ENCODE measurements around the gene HLA-A.

The HLA-A gene

DNA sequence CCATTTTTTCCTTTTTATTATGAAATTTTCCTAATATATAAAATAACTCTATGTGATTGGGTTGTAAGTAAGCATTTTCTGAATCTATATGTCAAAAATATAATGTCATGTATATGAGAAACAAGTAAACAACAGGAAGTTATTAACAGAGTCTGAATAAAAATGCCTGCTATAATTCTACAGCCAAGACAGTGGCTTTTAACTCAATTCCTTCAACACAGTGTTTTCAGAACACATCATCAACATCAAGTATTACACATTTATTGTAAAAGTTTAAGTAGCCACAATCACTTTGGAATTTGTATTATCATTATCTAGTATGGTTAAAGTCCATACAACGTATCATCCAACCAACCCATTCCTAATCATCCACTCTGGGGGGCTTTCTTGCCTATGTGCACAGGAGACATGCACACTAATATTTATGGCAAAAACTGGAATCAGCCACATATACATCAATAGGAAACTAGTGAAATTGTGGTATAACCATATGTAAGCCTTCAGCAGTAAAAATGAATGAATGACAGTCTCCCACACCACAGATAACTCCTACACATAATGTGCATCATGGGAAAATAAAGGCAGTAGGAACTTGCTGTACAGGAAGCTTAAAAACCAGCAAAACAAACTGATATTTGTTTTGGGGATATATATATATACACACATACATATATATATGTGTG lies 6.9 kb upstream of the HLA-A start:
- no peak for DNase-seq

DNA sequence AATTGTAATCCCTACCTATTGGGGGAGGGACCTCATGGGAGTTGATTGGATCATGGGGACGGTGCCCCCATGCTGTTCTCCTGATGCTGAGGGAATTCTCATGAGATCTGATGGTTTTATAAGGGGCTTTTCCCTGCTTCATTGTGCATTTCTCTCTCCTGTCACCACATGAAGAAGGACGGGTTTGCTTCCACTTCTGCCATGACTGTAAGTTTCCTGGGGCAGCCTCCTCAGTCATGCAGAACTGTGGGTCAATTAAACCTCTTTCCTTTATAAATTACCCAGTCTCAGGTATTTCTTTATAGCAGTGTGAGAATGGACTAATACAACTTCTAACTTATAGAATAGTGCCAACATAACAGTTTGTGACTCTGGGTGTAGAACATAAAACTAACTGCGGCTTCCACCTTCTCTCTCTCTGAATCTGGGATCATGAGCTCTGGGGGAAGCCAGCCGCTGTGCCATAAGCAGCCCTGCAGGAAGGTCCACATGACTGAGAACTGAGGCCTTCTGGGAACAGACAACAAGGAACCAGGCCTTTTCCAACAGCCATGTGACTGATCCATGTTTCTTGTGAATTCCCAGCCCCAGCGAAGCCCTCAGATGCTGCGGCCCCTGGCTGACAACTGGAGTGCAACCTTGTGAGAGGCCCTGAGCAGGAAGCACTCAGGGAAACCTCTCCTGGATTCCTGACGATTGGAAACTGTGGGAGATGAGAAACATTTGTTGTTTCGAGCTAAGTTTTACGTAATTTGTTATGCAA lies 3.4 kb upstream of the HLA-A start:
- no peak for DNase-seq

DNA sequence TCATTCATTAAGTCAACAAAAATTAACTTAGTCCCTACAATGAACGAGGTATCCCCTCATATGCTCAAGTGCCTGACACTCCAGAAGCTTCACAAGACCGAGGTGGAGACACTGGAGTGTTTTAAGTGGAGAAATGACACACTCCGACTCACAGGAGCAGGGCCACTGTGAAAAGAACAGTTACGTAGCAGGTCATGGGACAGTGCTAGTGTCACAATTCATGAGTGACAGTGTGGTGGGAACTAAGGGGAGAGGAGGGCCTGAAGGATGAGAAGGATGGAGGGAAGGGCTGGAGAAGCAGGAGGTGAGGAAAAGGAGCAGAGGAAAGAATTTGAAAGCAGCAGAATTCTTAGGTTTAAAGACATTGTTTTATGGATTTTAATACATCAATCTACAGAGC lies 1.3 kb upstream of the HLA-A start:
- DNase-seq = no peak

DNA sequence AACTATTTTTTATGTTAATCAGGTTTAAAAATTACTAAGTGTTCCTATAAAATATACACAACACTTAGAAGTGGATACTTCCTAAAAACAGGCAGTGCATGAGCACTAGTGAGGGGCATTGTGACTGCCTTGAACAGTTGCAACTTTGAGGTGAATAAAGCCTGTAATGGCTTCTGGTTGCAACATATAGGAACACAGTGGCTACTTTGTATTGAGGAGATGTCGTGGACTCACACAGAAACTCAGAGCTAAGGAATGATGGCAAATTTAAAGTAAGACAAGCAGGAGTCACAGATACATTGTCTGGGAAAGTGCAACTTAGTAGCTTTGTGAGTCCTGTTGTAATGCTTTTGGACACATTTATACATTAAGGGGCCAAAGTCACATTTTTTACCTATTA lies 861 bp upstream of the HLA-A start:
- no peak for DNase-seq

DNA sequence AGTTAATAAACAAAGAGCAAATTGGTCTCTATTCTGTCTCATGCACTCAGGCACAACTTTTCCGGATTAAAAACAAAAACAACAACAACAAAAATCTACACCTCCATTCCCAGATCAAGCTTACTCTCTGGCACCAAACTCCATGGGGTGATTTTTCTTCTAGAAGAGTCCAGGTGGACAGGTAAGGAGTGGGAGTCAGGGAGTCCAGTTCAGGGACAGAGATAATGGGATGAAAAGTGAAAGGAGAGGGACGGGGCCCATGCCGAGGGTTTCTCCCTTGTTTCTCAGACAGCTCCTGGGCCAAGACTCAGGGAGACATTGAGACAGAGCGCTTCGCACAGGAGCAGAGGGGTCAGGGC lies 437 bp upstream of the HLA-A start:
- no peak for DNase-seq

DNA sequence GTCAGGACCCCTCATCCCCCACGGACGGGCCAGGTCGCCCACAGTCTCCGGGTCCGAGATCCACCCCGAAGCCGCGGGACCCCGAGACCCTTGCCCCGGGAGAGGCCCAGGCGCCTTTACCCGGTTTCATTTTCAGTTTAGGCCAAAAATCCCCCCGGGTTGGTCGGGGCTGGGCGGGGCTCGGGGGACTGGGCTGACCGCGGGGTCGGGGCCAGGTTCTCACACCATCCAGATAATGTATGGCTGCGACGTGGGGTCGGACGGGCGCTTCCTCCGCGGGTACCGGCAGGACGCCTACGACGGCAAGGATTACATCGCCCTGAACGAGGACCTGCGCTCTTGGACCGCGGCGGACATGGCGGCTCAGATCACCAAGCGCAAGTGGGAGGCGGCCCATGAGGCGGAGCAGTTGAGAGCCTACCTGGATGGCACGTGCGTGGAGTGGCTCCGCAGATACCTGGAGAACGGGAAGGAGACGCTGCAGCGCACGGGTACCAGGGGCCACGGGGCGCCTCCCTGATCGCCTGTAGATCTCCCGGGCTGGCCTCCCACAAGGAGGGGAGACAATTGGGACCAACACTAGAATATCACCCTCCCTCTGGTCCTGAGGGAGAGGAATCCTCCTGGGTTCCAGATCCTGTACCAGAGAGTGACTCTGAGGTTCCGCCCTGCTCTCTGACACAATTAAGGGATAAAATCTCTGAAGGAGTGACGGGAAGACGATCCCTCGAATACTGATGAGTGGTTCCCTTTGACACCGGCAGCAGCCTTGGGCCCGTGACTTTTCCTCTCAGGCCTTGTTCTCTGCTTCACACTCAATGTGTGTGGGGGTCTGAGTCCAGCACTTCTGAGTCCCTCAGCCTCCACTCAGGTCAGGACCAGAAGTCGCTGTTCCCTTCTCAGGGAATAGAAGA lies 978 bp downstream of the HLA-A start:
- DNase-seq = no peak

DNA sequence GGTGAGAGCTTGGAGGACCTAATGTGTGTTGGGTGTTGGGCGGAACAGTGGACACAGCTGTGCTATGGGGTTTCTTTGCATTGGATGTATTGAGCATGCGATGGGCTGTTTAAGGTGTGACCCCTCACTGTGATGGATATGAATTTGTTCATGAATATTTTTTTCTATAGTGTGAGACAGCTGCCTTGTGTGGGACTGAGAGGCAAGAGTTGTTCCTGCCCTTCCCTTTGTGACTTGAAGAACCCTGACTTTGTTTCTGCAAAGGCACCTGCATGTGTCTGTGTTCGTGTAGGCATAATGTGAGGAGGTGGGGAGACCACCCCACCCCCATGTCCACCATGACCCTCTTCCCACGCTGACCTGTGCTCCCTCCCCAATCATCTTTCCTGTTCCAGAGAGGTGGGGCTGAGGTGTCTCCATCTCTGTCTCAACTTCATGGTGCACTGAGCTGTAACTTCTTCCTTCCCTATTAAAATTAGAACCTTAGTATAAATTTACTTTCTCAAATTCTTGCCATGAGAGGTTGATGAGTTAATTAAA lies 3.0 kb downstream of the HLA-A start:
- no peak for DNase-seq

DNA sequence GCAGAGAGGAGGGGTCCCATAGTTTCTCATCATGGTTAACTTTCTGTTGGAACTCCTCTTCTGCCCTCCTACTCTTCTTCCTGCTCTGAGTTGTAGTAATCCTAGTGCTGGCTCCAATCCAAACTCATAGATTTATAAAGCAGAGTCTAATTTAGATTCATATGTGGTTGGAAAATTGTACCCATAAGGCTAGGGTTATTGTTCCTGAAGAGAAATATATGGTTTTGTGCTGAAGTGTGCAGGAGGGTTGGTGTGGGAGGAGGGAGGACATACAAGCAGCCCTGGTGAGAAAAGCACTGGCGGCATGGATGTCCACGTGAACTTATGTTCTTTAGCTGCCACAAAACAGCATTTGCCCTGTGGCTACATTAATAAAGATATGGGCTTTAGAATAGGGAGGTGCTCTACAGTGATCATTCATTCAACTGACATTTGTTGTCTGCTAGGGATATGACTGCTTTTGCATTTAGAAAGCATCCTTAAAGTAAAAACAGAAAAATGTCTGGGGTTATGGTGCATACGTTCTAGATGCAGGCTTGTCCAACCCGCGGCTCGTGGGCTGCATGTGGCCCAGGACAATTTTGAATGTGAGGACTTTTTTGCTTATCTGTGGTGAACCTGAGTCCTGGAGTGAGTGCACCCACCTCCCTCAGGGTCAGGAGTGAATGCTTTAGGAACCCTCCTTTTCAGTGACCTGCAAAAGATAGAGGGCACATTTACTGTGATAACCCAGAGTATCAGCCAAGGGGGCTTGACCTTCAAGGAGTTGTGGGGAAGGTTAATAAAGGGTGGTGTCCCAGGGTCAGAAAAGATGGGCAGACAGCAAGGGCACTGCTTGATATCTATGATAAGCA lies 4.1 kb downstream of the HLA-A start:
- no peak for DNase-seq

DNA sequence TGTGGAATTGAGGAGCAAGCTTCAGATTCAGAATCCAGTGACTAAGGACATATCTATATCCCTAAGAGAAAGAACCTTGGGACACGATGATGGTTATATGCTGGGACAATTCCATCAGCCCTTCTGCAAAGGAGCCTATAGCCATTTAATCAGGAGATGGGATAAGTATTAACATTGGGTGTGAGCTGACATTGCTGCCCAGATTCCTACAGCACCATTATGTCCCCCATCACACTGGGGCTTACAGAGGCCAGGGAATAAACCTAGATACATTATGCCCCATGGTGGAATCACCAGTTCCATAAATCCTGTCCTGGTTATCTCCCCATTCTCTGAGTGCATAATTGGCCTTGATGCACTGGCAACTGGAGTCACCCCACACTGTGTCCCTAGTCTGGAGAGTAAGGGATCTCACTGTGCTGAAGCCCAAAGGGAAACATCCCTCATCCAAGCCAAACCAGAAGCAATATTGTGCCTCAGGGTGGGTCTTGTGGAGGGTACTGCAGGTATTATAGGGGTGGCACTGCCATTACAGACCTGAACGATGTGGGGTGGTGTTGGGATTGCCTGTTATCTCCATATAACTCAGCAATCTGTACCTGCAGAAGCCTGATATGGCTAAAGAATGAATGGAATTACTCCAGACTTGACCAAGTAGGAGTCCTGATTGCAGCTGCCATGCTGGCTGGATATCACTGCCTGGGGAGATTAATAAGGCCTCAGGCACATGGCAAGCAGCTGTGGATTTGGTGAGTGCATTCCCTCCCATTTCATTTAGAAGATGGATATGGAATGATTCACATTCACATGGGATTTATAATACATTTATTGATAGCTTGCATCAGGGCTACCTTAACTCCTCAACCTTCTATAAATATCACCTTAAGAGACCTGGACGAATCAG lies 5.0 kb downstream of the HLA-A start:
- DNase-seq = no peak

DNA sequence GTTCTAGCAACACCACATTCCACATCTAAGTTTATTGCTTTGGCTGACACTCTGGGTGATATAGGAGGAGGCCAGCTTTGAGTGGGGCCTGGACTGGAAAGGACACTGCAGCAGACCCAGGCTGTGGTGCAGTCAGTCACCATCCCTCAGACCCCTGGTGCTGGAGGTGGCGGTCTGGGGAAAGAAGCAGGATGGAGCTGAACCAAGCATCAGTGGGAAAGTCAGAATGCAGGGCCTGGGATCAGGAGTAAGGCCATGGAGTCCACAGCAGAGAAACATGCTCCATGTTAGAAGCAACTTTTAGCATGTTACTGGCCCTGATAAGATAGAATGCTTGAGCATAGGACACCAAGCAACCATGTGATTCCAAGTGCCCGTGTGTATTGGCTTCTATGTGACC lies 5.9 kb downstream of the HLA-A start:
- no peak for DNase-seq

DNA sequence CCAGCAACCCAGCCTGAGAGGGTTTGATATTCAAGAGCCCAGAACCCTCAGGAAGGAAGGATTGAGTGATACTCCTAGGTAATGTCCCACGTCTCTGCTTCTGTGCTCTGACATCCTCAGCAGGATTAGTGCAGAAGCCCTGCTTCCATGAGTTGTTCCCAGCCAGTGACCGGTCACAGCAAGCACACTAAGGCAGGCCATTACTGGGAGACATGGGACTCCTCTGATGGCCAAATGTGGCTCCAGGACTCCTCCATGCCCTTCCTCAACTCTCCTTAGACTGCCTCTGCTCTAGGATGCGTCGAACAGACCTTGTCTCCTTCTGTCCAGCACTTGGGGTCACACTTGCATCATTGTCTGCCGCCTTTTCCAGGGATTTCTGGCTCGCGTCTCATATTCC lies 7.6 kb downstream of the HLA-A start:
- DNase-seq = no peak

DNA sequence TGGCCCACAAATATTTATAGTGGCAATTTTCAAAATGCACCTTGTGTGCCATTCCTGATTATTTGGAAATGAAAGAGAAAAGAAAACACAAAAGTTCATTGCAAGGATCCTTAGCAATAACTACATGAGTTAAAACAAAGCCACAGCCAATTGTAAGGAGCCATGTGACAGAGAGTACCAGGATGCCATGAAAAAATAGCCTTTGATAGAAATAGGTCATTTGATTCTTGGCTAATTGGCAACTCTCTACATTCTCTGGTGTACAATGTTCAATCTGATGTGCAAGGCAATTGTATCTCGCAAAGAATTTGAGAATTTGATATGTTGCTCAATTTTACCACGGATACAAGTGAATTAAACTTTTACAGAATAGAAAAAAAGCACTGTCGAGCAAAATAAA lies 9.6 kb downstream of the HLA-A start:
- no peak for DNase-seq

DNA sequence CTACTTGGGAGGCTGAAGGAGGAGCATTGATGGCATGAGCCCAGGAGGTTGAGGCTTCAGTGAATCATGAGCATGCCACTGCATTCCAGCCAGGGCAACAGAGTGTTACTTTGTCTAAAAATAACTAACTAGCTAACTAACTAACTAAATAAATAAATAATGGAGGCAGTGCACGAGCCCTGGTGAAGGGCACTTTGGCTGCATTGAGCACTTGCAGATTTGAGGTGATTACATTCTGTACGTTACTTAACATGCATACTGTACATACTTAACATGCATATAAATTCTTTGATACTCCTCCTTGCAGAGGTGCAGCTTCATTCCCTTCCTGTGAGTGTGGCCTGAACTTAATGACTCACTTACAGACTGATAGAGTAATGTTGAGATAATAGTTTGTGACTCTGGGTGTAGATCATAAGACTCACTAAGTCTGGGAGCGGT lies 10.7 kb downstream of the HLA-A start:
- no peak for DNase-seq

DNA sequence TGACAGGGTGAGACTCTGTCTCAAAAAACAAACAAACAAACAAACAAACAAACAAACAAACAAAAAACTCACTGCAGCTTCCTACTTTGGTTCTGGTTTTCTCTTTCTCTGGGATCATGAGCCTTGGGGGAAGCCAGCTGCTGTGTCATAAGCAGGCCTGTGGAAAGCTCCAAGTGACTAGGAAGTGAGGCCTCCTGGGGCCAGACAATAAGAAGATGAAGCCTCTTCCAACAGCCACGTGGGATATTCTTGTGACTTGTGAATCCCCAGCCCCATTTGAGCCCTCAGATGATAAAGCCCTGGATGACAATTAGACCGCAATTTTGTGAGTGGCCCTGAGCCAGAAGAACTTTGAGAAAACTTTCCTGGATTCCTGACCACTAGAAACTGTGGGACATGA lies 11.4 kb downstream of the HLA-A start:
- DNase-seq = no peak

DNA sequence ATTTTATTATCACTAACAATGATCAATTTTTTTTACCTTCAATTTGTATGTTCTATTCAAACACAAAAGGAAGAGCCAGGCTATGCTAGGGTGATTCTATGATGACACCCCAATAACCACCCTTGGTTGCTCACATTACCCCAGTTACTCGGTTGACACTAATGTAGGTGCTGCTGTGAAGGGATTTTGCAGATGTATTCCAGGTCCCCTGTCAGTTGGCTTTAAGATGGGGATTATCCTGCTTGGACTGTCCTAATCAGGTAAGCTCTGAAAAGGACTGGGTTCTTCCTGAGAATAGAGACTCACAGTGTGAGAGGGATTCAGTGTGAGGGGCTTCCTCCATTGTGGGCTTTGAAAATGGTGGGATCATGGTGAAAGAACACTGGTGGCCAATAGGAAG lies 11.9 kb downstream of the HLA-A start:
- no peak for DNase-seq

DNA sequence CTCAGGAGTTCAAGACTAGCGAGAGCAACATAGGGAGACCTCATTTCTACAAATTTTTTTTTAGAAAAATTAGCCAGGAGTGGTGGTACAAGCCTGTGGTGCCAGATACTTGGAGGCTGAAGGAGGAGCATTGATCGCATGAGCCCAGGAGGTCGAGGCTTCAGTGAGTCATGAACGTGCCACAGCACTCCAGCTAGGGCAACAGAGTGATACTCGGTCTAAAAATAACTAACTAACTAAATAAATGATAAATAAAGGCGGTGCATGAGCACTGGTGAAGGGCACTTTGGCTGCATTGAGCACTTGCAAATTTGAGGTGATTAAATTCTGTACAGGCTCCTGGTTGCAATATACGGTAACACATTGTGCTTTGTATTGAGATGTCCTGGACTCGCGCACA lies 13.5 kb downstream of the HLA-A start:
- no peak for DNase-seq

DNA sequence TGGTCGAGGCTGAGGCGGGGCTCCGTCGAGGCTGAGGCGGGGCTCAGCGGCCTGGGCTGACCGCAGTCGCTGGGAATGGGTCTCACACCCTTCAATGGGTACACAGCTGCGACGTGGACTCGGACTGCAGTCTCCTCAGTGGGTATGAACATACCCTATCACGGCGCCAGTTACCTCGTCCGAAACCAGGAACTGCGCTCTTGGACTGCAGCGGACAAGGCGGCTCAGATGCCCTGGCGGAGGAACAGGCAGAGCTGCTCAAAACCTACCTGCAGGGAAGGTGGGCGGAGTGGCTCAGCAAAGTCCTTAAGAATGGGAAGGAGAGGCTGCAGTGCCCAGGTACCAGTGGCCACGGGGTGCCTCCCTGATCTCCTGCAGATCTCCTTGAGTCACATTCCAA lies 14.2 kb downstream of the HLA-A start:
- no peak for DNase-seq

DNA sequence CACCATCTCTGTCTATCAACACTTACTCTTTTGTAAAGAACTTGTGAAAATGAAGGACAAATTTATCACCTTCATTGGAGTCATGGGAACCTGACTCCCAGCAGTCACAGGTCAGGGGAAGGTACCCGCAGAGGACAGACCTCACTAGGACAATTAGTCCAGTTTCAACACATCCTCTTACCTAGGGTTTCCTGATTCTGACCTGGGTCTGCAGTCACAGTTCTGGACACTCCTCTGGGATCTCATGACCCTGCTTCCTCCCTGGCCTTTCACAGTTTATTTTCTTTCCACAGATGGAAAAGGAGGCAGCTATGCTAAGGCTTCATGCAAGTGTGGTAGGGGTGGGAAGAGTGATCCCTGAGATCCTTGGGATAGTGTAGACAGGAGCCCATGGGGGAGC lies 15.7 kb downstream of the HLA-A start:
- DNase-seq = no peak

DNA sequence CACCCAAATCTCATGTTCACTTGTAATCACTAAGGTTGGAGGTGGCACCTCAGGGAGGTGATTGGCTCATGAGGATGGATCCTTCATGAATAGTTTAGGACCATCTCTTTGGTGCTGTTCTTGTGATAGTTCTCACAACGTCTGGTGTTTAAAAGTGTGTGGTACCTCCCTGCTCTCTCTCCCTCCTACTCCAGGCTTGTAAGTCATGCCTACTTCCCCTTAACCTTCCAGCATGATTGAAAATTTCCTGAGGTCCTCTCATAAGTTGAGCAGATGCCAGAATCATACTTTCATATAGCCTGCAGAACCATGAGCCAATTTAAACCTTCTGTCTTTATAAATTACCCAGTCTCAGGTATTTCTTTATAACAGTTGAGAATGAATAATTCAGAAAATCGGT lies 16.6 kb downstream of the HLA-A start:
- DNase-seq = no peak

DNA sequence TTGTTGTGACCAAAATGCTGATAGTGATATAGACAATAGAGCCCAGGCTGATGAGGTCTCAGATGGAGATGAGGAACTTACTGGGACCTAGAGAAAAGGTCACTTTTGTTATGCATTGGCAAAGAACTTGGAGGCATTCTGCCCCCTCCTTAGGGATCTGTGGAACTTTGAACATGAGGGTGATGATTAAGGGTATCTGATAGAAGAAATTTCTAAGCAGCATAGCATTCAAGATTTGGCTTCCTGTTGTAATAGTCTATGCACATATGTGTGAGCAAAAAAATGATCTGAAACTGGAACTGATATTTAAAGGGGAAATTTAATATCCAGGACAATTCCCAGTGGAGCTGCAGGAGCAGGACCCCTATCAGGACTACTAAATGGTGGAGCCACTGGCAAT lies 17.1 kb downstream of the HLA-A start:
- DNase-seq = no peak

DNA sequence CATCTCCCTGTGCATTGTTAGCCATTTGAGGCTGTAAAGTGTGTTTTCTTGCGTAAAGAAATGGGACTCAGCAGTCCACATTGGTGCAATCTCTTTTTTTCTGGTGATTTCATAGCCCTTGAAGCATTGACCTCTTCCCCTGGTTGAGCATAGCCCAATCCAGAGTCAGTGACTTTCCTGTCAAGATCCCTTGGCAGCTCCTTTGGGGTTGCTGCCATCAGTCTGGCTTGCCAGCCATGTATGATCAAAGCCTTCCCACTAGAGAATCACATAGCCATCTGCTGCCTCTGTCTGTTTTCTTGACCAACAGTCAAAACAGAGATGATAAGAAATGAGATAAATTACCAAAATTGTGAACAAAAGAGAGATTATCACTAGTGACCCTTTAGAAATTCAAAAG lies 19.6 kb downstream of the HLA-A start:
- no peak for DNase-seq
